ENCODE measurements around the gene CENPQ.
"Not testable (repeated sequence)": the region's sequence is repeated elsewhere in the genome, so short reads cannot be mapped to it uniquely, and the experiment has no call there.

CENPQ gene

GRCh38 chr6:49462599-49462926 lies 607 bp upstream of the CENPQ start:
- H3K4me1 ChIP-seq (ENCODE audit: control insufficient read depth in 1 of 2, insufficient read depth in 1 of 2, low read depth in 1 of 2, low read length in 1 of 2), result peaks cover 31 to 36% of the 10 kb centered on the region in 2 experiments
- TF ChIP-seq CTCF (IDR thresholded peaks at IDR 0.05), result no peak
- H3K27ac ChIP-seq, result peak overlapping the region; percentile 77
- H3K27me3 ChIP-seq, result no peaks in the 10 kb centered on the region
- H3K4me3 ChIP-seq (ENCODE audit: low read depth in 1 of 2, low read length in 1 of 2), result peak overlapping the region; percentile 69 to 75
- H3K9me3 ChIP-seq, result no peaks in the 10 kb centered on the region
- peaks cover 7% of the 10 kb centered on the region for H3K36me3 ChIP-seq

GRCh38 chr6:49463612-49463967 lies 420 bp downstream of the CENPQ start:
- Histone ChIP-seq H3K4me3 (ENCODE audit: low read depth in 1 of 2, low read length in 1 of 2) (peak overlapping the region; percentile 69 to 75), H3K9me3 (no peaks in the 10 kb centered on the region), H3K4me1 (ENCODE audit: control insufficient read depth in 1 of 2, insufficient read depth in 1 of 2, low read depth in 1 of 2, low read length in 1 of 2) (peaks cover 31 to 36% of the 10 kb centered on the region in 2 experiments), H3K27ac (peak overlapping the region; percentile 77), H3K27me3 (no peaks in the 10 kb centered on the region), H3K36me3 (no peaks in the 10 kb centered on the region)
- no peak for TF ChIP-seq CTCF (IDR thresholded peaks at IDR 0.05)

GRCh38 chr6:49464691-49465090 lies 1.5 kb downstream of the CENPQ start:
- H3K4me3 ChIP-seq (ENCODE audit: low read depth in 1 of 2, low read length in 1 of 2), result no peak overlapping the region

GRCh38 chr6:49468042-49468441 lies 4.9 kb downstream of the CENPQ start:
- no peak for TF ChIP-seq CTCF (IDR thresholded peaks at IDR 0.05)
- peaks cover 5 to 12% of the 10 kb centered on the region in 2 experiments for H3K4me1 ChIP-seq (ENCODE audit: control insufficient read depth in 1 of 2, insufficient read depth in 1 of 2, low read depth in 1 of 2, low read length in 1 of 2)
- H3K27me3 ChIP-seq, result no peaks in the 10 kb centered on the region

More at GRCh38 chr6:49464691-49465090, 1.5 kb downstream of the CENPQ start:
- no peaks in the 10 kb centered on the region for H3K27me3 ChIP-seq
- no peaks in the 10 kb centered on the region for H3K9me3 ChIP-seq
- H3K27ac ChIP-seq, result no peak overlapping the region
- H3K36me3 ChIP-seq, result no peaks in the 10 kb centered on the region
- H3K4me1 ChIP-seq (ENCODE audit: control insufficient read depth in 1 of 2, insufficient read depth in 1 of 2, low read depth in 1 of 2, low read length in 1 of 2), result peaks cover 26 to 30% of the 10 kb centered on the region in 2 experiments
- TF ChIP-seq CTCF (IDR thresholded peaks at IDR 0.05), result no peak

GRCh38 chr6:49476564-49476963 lies 13.4 kb downstream of the CENPQ start:
- not testable (repeated sequence) for H3K27ac ChIP-seq; H3K9me3 ChIP-seq; H3K4me1 ChIP-seq (ENCODE audit: control insufficient read depth in 1 of 2, insufficient read depth in 1 of 2, low read depth in 1 of 2, low read length in 1 of 2); H3K27me3 ChIP-seq; H3K4me3 ChIP-seq (ENCODE audit: low read depth in 1 of 2, low read length in 1 of 2)
- peaks cover 10% of the 10 kb centered on the region for H3K36me3 ChIP-seq

More at GRCh38 chr6:49468042-49468441, 4.9 kb downstream of the CENPQ start:
- Histone ChIP-seq H3K4me3 (ENCODE audit: low read depth in 1 of 2, low read length in 1 of 2) (no peak overlapping the region), H3K36me3 (peaks cover 12% of the 10 kb centered on the region), H3K9me3 (no peaks in the 10 kb centered on the region), H3K27ac (no peak overlapping the region)

- no peaks in the 10 kb centered on the region for H3K9me3 ChIP-seq
- H3K4me3 ChIP-seq (ENCODE audit: low read depth in 1 of 2, low read length in 1 of 2), result no peak overlapping the region
- H3K27me3 ChIP-seq, result no peaks in the 10 kb centered on the region
- H3K36me3 ChIP-seq, result peaks cover 15% of the 10 kb centered on the region
- TF ChIP-seq CTCF (IDR thresholded peaks at IDR 0.05), result no peak
- H3K27ac ChIP-seq, result no peak overlapping the region
- no peaks in the 10 kb centered on the region for H3K4me1 ChIP-seq (ENCODE audit: control insufficient read depth in 1 of 2, insufficient read depth in 1 of 2, low read depth in 1 of 2, low read length in 1 of 2)
Observed at GRCh38 chr6:49479308-49479970, 16.3 kb downstream of the CENPQ start.

- H3K4me1 ChIP-seq (ENCODE audit: control insufficient read depth in 1 of 2, insufficient read depth in 1 of 2, low read depth in 1 of 2, low read length in 1 of 2); H3K9me3 ChIP-seq; H3K4me3 ChIP-seq (ENCODE audit: low read depth in 1 of 2, low read length in 1 of 2); H3K27ac ChIP-seq; H3K27me3 ChIP-seq: not testable (repeated sequence)
- peaks cover 20% of the 10 kb centered on the region for H3K36me3 ChIP-seq
Observed at GRCh38 chr6:49481846-49482245, 18.7 kb downstream of the CENPQ start.

- not testable (repeated sequence) for H3K9me3 ChIP-seq; H3K4me3 ChIP-seq (ENCODE audit: low read depth in 1 of 2, low read length in 1 of 2); H3K4me1 ChIP-seq (ENCODE audit: control insufficient read depth in 1 of 2, insufficient read depth in 1 of 2, low read depth in 1 of 2, low read length in 1 of 2); H3K27me3 ChIP-seq; H3K27ac ChIP-seq
- peaks cover 27% of the 10 kb centered on the region for H3K36me3 ChIP-seq
Observed at GRCh38 chr6:49483380-49483779, 20.2 kb downstream of the CENPQ start.
